Measurements from ENCODE around the gene FNTB. TPM values are rescaled to one million over a fixed set of nuclear protein-coding genes. Genes with fewer than 3 reads are reported as not detected.

FNTB gene
- total RNA-seq, 1 experiment from 2014 or later, result 20.7 TPM

GRCh38 chr14:65079201-65079600, 92.5 kb downstream of the FNTB start:
- H3K79me2 ChIP-seq (ENCODE audit: insufficient read depth, low read length), result no peaks in the 10 kb centered on the region
- no peak overlapping the region for H4K5ac ChIP-seq (ENCODE audit: insufficient read length, low read depth, low read length)
- Mint-ChIP-seq H3K27ac (no peak overlapping the region; a peak in 1 of 7 replicates), H3K4me1 (peaks cover 22% of the 10 kb centered on the region in 2 experiments), H3K27me3 (ENCODE audit: low read depth) (no peaks in the 10 kb centered on the region; the same call in 1 of the 2 replicates), H3K4me3 (no peak overlapping the region), H3K36me3 (ENCODE audit: insufficient read depth in 1 of 3, low read depth in 3 of 3) (peaks cover 19 to 63% (median 41%) of the 10 kb centered on the region in 3 experiments; a peak in 6 of 7 replicates), H3K9me3 (no peaks in the 10 kb centered on the region)
- no peaks in the 10 kb centered on the region; the same call in 1 of the 2 replicates for H3K4me1 ChIP-seq (ENCODE audit: insufficient read depth, low read length)
- no peak overlapping the region for H3K56ac ChIP-seq (ENCODE audit: insufficient read length, low read depth, low read length)
- no peaks in the 10 kb centered on the region for H3K27me3 ChIP-seq (ENCODE audit: insufficient read depth, low read length)
- H3T11ph ChIP-seq (ENCODE audit: low read length), result no peak overlapping the region
- no peaks in the 10 kb centered on the region for H3K9me3 ChIP-seq (ENCODE audit: control insufficient read depth, low read depth, low read length)
- no peaks in the 10 kb centered on the region for H4K20me1 ChIP-seq (ENCODE audit: control insufficient read depth, insufficient read depth, insufficient read length)
- H2AK5ac ChIP-seq (ENCODE audit: insufficient read length, low read length), result no peak overlapping the region
- H3K27ac ChIP-seq (ENCODE audit: insufficient read length, low read depth, low read length), result no peak overlapping the region
- no peak overlapping the region for H3K9ac ChIP-seq (ENCODE audit: extremely low read depth, insufficient read length, low read length)
- no peak overlapping the region for H3K4me2 ChIP-seq (ENCODE audit: insufficient read depth, insufficient read length, low read length)
- no peak for DNase-seq
- no peak overlapping the region for H2BK120ac ChIP-seq (ENCODE audit: low read depth, low read length, poor library complexity, severe bottlenecking)
- no peaks in the 10 kb centered on the region for H3K23me2 ChIP-seq (ENCODE audit: insufficient read length, low read depth, low read length, poor library complexity, severe bottlenecking)
- no peak overlapping the region for H3K14ac ChIP-seq (ENCODE audit: insufficient read depth, low read length)
- H3K79me1 ChIP-seq (ENCODE audit: insufficient read depth, low read depth, low read length, poor library complexity, severe bottlenecking), result no peaks in the 10 kb centered on the region
- no peak overlapping the region for H2BK12ac ChIP-seq (ENCODE audit: insufficient read length, low read depth, low read length)
- H4K8ac ChIP-seq (replicated peaks; ENCODE audit: insufficient read length, low read depth, low read length), result no peak overlapping the region
- TF ChIP-seq CTCF (conservative IDR thresholded peaks at IDR 0.05), result no peak
- no peak overlapping the region for H4K91ac ChIP-seq (ENCODE audit: insufficient read length, low read depth, low read length)
- no CpG with 5 or more reads among the region's 6 CpGs for whole genome bisulfite sequencing (ENCODE audit: extremely low coverage, insufficient read length, low lambda C conversion rate)
- H2BK5ac ChIP-seq (ENCODE audit: insufficient read length, low read length), result no peak overlapping the region
- no peak overlapping the region for H2BK15ac ChIP-seq (ENCODE audit: low read depth, low read length)
- H3K18ac ChIP-seq (ENCODE audit: insufficient read length, low read depth, low read length), result no peak overlapping the region
- no peak overlapping the region for H2BK20ac ChIP-seq (ENCODE audit: low read depth, low read length, poor library complexity, severe bottlenecking)
- no peak overlapping the region for H3K23ac ChIP-seq (ENCODE audit: insufficient read length, low read depth, low read length)
- no peak overlapping the region for H3K4ac ChIP-seq (ENCODE audit: low read depth, low read length)
- no peak overlapping the region for H2AFZ ChIP-seq (ENCODE audit: low read length)

Measured in H9 (cell line).